HG03159 (cell line): Measurements from ENCODE around the gene DVL2.
"Not testable (repeated sequence)": the region's sequence is repeated elsewhere in the genome, so short reads cannot be mapped to it uniquely, and the experiment has no call there.

Experiments
- ATAC-seq: cut with Tn5 transposase; IDR thresholded peaks from one replicate; pipeline ENCODE4 v1.9.1; 2021; ENCODE audit warnings: mild to moderate bottlenecking, moderate library complexity; ENCODE audit not compliant: unreplicated experiment

Gene DVL2

GRCh38 chr17:7256766-7257456, 22.6 kb upstream of the DVL2 start:
- no peak for ATAC-seq

GRCh38 chr17:7254511-7254910, 20.2 kb upstream of the DVL2 start:
- ATAC-seq, result no peak

GRCh38 chr17:7253082-7253481, 18.8 kb upstream of the DVL2 start:
- no peak for ATAC-seq

- peak; percentile 59 for ATAC-seq
These were observed 18.1 kb upstream of the DVL2 start, which contains the start of gene ELP5 for GRCh38 chr17:7252176-7253043. Gene ELP5 (plus strand): TSS chr17:7252215. CDS start chr17:7252551, 336 bp downstream.

GRCh38 chr17:7251661-7252175, 17.4 kb upstream of the DVL2 start, which contains the start of gene CTDNEP1:
Gene CTDNEP1 (minus strand): TSS chr17:7251734. CDS start chr17:7251296, 438 bp downstream.
- ATAC-seq, result peak; percentile 85

GRCh38 chr17:7250695-7251627, 16.6 kb upstream of the DVL2 start:
- no peak for ATAC-seq

DNA sequence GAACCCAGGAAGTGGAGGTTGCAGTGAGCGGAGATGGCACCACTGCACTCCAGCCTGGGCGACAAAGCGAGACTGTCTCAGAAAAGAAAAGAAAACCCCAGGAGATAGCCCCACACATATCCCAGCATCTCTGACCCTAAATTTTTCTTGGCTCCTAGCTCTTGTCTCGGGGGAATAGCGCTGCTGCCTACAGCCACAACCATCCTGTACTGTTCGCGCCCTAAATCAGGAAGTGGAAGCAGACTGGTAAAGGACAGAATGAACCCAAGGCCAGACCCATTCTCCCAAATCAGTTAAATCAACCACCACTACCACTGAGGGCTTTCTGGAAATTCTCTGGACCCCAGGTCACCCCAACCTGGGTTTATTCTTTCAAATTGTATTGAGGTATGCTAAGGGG, 15.5 kb upstream of the DVL2 start:
- no peak for ATAC-seq

- no peak for ATAC-seq
These were observed 14.9 kb upstream of the DVL2 start for GRCh38 chr17:7249214-7249613.

DNA sequence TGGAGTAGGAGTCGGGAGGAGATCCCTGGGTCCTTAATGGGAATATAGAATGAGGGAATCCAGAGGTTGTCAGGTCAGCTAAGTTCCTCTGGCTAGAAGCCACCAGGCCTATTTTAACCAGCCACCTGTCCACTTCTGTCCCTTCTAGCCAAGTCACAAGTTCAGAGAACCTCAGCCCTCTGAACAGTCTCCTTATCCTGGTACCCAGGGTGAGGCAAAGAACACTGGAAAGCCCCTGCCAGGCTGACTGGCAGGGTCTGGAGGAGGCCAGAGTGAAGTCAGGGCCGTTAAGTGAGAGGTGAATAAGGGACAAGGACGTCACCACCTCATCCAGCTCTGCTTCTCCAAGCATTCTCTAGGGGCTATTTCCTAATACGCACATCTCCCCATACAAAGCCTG, 14.5 kb upstream of the DVL2 start:
- ATAC-seq, result no peak

GRCh38 chr17:7246779-7247178, 12.5 kb upstream of the DVL2 start:
- ATAC-seq, result no peak

- ATAC-seq, result not testable (repeated sequence)
These were observed 9.5 kb upstream of the DVL2 start for GRCh38 chr17:7243838-7244237.

- ATAC-seq, result no peak
These were observed 9.1 kb upstream of the DVL2 start for GRCh38 chr17:7243453-7243729.

- peak; percentile 44 for ATAC-seq
These were observed 8.6 kb upstream of the DVL2 start for GRCh38 chr17:7242717-7243452.

DNA sequence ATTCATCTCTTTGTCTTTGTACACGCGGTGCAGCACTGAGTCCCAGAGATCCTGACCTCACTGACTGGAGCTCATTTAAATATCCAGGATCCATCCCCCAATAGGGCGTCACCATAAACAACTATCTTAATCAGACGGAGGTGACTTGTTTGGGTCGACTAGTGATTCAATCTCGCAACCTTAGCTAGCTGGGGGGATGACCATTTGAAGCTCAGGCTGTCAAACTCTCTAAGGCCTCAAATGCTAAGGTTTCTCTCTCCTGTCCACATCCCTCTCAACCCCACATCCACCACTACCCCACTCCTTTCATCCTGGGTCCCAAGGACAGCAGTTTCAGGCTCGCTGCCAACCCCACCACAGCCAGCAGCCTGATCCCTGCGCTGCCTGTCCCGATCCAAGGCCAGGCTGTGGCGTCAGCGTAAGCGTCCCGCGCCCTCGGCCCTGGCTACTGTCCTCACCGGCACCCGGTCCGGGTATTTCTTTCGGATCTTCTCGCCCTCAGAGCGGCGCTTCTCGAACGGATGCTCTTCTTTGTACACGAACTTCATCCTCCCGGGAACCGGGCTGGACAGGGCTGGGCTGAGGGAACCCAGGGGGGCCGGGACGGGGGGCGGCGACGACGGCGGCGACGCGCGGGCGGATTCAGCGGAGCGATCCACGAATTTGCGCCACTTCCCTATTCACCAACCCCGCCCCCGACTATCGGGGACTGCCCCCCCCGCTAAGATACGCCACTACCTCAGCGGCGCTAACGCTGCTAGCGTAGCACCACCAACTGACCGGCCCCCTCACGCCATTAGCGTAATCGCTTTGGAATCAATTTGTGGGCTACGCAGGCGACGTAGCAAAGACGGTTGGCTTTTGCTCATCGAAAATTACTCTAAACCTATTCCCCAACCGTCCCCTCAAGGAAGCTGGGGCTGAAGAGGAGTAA, 7.7 kb upstream of the DVL2 start, which contains the start of gene GABARAP:
Gene GABARAP, minus strand, starts transcription at position 667 of the 934 bp plus-strand sequence. Its CDS starts 119 bp downstream, at position 548.
- ATAC-seq, result peak; percentile 21

DNA sequence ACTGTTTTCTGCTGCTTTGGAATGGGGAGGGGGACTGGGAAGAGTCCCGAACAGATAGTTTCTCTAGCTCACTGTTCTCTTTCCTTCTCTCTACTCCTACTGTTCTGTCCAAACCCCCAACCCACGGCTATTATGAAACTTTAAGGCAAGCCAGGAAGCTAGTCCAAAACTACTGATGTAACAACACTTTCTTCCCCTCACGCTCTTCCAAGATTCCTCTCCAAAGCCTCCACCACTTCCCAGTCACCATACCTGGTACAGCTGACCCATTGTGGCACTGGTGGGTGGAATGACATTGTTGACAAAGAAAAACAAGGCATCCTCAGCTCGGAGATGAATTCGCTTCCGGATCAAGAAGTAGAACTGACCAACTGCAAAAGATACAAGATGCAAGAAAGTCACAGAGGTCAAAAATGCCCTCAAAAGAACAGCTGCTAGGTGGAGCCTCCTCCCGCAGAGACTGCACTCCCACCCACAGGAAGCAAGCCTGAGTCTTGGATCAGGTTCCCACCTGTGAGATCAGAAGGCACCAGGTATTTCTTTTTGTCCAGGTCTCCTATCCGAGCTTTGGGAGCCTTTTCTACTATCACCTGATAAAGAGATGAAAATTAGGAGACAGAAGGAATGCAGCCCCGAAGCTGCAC, 6.9 kb upstream of the DVL2 start:
- no peak for ATAC-seq

DNA sequence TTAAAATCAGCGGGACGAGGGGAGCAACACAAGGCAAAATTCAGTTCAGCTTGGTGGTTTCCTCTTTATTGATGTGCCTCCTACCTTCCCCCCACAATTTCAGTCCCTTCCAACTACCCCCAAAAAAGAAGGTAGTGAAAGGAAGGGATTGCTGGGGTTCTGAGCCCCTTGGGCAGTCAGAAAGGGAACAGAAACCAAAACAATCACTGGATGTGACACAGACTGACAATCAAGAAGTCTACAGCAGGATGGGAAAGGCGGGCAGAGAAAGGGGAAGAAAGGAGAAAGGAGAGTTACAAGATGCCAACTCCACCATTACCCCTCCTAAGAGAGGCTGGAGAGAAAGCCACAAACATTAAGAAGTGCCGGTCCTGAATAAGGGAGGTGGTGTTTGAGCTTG, 6.1 kb upstream of the DVL2 start:
- ATAC-seq, result no peak

- peak; percentile 46 for ATAC-seq
These were observed 5.0 kb upstream of the DVL2 start, which contains the start of gene PHF23 for GRCh38 chr17:7239091-7240027. Gene PHF23 (minus strand): TSS chr17:7239457. CDS start chr17:7239279, 178 bp downstream.
